Measurements from ENCODE around the gene GH1. TPM values are rescaled to one million over a fixed set of nuclear protein-coding genes. Genes with fewer than 3 reads are reported as not detected.
"Not testable (repeated sequence)": the region's sequence is repeated elsewhere in the genome, so short reads cannot be mapped to it uniquely, and the experiment has no call there.

GH1 gene
- polyA plus RNA-seq, 2 of the 4 experiments (the other 2 are of a cell fraction) = not detected

- Histone ChIP-seq H3K4me1 (no peaks in the 10 kb centered on the region), H3K9me3 (no peaks in the 10 kb centered on the region), H3K27ac (no peak within 1 kb of the TSS), H3K4me3 (no peak within 1 kb of the TSS), H3K4me2 (peak within 1 kb of the TSS; percentile 37; the same call in 1 of the 3 replicates)
- 35% methylated on average over 11 of the region's 15 CpGs for WGBS (ENCODE audit: missing lambda C conversion rate)
- ChIA-PET CTCF (interaction anchor here (0.6 to 4.4 kb wide), 22 partner anchors 8 to 577 kb away, joined by 3 to 56 read pairs (median 4); partner anchors contain the start of gene GH1), POLR2A (no interaction called here)
- TF ChIP-seq USF2 (IDR thresholded peaks at IDR 0.05) (0 out of 2 replicates have a peak, but pooled peaks have one; percentile 26), SMC3 (IDR thresholded peaks at IDR 0.05) (0 out of 3 replicates have a peak, but pooled peaks have one; percentile 13), TFCP2L1 (CRISPR knock-in tag; IDR thresholded peaks at IDR 0.05) (no peak), CTCF (IDR thresholded peaks at IDR 0.05) (peak; percentile 36; the same call in 2 of the 3 replicates), RAD21 (conservative IDR thresholded peaks at IDR 0.05 in 1 of 2, IDR thresholded peaks at IDR 0.05 in 1 of 2) (0 out of 5 replicates have a peak, but pooled peaks of 1 of the 2 experiments have one; percentile 20)
- ATAC-seq (peak; percentile 69 to 93; a peak in 5 of 6 replicates), FAIRE-seq (no peak), DNase-seq (ENCODE audit: low read depth in 1 of 2, low spot score in 1 of 2) (peak; percentile 65 to 91)
These were observed 36.6 kb downstream of the GH1 start, which contains the start of gene GH2 for GRCh38 chr17:63881935-63882601. GH2 (minus strand) TSS chr17:63881944; CDS start chr17:63881801, 143 bp downstream.

GRCh38 chr17:63881337-63881736 is 37.3 kb downstream of the GH1 start:
- DNase-seq (ENCODE audit: low read depth in 1 of 2, low spot score in 1 of 2) (peak in 1 of 2 experiments; percentile 43), ATAC-seq (peak; percentile 63 to 71)
- H3K4me2 ChIP-seq, H3K9me3 ChIP-seq, FAIRE-seq, H3K4me1 ChIP-seq, POLR2A ChIA-PET, H3K27ac ChIP-seq, H3K4me3 ChIP-seq: not testable (repeated sequence)
- 62% methylated on average over 11 of the region's 11 CpGs for WGBS (ENCODE audit: missing lambda C conversion rate)
- CTCF ChIA-PET = interaction anchor here (0.6 to 4.4 kb wide), 18 partner anchors 9 to 578 kb away, joined by 3 to 56 read pairs (median 4); partner anchors contain the start of genes CSHL1 and GH1

- Histone ChIP-seq H3K27ac (no peak overlapping the region), H3K4me1 (no peaks in the 10 kb centered on the region), H3K4me3 (no peak overlapping the region), H3K9me3 (no peaks in the 10 kb centered on the region; the same call in 2 of the 3 replicates), H3K4me2 (no peak overlapping the region)
- no peak for FAIRE-seq
- TF ChIP-seq CHD4 (IDR thresholded peaks at IDR 0.05; ENCODE audit: borderline replicate concordance) (no peak), TFCP2L1 (CRISPR knock-in tag; IDR thresholded peaks at IDR 0.05) (no peak), RNF2 (IDR thresholded peaks at IDR 0.05; ENCODE audit: borderline replicate concordance, low read depth) (no peak), SMC3 (IDR thresholded peaks at IDR 0.05) (no peak), MYC (IDR thresholded peaks at IDR 0.05; ENCODE audit: borderline replicate concordance, low read length) (no peak), PBX3 (IDR thresholded peaks at IDR 0.05) (no peak)
- peak; percentile 6 to 9; a peak in 2 of 6 replicates for ATAC-seq
- WGBS (ENCODE audit: missing lambda C conversion rate) = 70% methylated on average over 12 of the region's 12 CpGs
- DNase-seq (ENCODE audit: low read depth in 1 of 2, low spot score in 1 of 2) = no peak
- ChIA-PET POLR2A (no interaction called here), CTCF (interaction anchor here (0.6 to 4.4 kb wide), 8 partner anchors 9 to 94 kb away, joined by 3 to 56 read pairs (median 6); partner anchors contain the start of gene CSHL1)
These were observed 37.9 kb downstream of the GH1 start for GRCh38 chr17:63880706-63881105.

- H3K27ac ChIP-seq; DNase-seq (ENCODE audit: low read depth in 1 of 2, low spot score in 1 of 2); H3K9me3 ChIP-seq; H3K4me2 ChIP-seq; POLR2A ChIA-PET; ATAC-seq; H3K4me1 ChIP-seq; H3K4me3 ChIP-seq; FAIRE-seq: not testable (repeated sequence)
- CTCF ChIA-PET = interaction anchor here (0.5 to 3.9 kb wide), 9 partner anchors 11 to 262 kb away, joined by 3 to 30 read pairs (median 3); partner anchors contain the start of gene CSHL1
- WGBS (ENCODE audit: missing lambda C conversion rate) = 43% methylated on average over 9 of the region's 9 CpGs
These were observed 40.2 kb downstream of the GH1 start for GRCh38 chr17:63878413-63878812.

- DNase-seq (ENCODE audit: low read depth in 1 of 2, low spot score in 1 of 2); H3K4me2 ChIP-seq; H3K4me1 ChIP-seq; H3K4me3 ChIP-seq; ATAC-seq; H3K9me3 ChIP-seq; H3K27ac ChIP-seq; POLR2A ChIA-PET; FAIRE-seq: not testable (repeated sequence)
- 68% methylated on average over 6 of the region's 6 CpGs for WGBS (ENCODE audit: missing lambda C conversion rate)
- CTCF ChIA-PET = interaction anchor here (0.9 to 4.4 kb wide), 6 partner anchors 8 to 263 kb away, joined by 3 to 21 read pairs (median 4); no protein-coding TSS in a partner anchor
These were observed 43.9 kb downstream of the GH1 start for GRCh38 chr17:63874693-63875092.

- DNase-seq (ENCODE audit: low read depth in 1 of 2, low spot score in 1 of 2); POLR2A ChIA-PET; H3K4me2 ChIP-seq; H3K9me3 ChIP-seq; H3K4me1 ChIP-seq; FAIRE-seq; H3K4me3 ChIP-seq; H3K27ac ChIP-seq: not testable (repeated sequence)
- CTCF ChIA-PET = interaction anchor here (0.9 to 4.4 kb wide), 6 partner anchors 8 to 263 kb away, joined by 3 to 21 read pairs (median 4); no protein-coding TSS in a partner anchor
- WGBS (ENCODE audit: missing lambda C conversion rate) = 72% methylated on average over 6 of the region's 8 CpGs
- ATAC-seq = peak in 1 of 2 experiments; percentile 71; a peak in 3 of 6 replicates
These were observed 44.5 kb downstream of the GH1 start for GRCh38 chr17:63874061-63874626.

GRCh38 chr17:63873577-63873976 is 45.1 kb downstream of the GH1 start, which contains the start of gene CSH2:
CSH2 (minus strand) TSS chr17:63873677; CDS start chr17:63873614, 63 bp downstream.
- FAIRE-seq, POLR2A ChIA-PET: not testable (repeated sequence)

More at GRCh38 chr17:63873577-63873976, 45.1 kb downstream of the GH1 start, which contains the start of gene CSH2:
- WGBS (ENCODE audit: missing lambda C conversion rate) = 49% methylated on average over 6 of the region's 7 CpGs
- not testable (repeated sequence) for H3K27ac ChIP-seq; H3K4me2 ChIP-seq; H3K4me1 ChIP-seq; H3K4me3 ChIP-seq; H3K9me3 ChIP-seq; ATAC-seq; DNase-seq (ENCODE audit: low read depth in 1 of 2, low spot score in 1 of 2)
- CTCF ChIA-PET = interaction anchor here (1.1 to 4.4 kb wide), 3 partner anchors 16 to 264 kb away, joined by 3 to 21 read pairs (median 3); no protein-coding TSS in a partner anchor

All from A549 (cell line).